Measurements from ENCODE around the gene PRKAR1A.
"Not testable (repeated sequence)": the region's sequence is repeated elsewhere in the genome, so short reads cannot be mapped to it uniquely, and the experiment has no call there.

GRCh38 chr17:68582867-68583266, 70.6 kb downstream of the PRKAR1A start:
- not testable (repeated sequence) for TF ChIP-seq ZNF146, ZNF114 (tag by site-specific recombination; IDR thresholded peaks at IDR 0.05)

Measured in HEK293 (cell line).